Stimulated activated CD8-positive, alpha-beta memory T cell treated with anti-CD3 and anti-CD28 coated beads, Interleukin-7, amount 100 ng/mL, for 4 hours (primary cell): Measurements from ENCODE around the gene SPAG16.
"Not testable (repeated sequence)": the region's sequence is repeated elsewhere in the genome, so short reads cannot be mapped to it uniquely, and the experiment has no call there.

ENCODE experiments used
- DNase-seq, 2 donors: peaks; one replicate each; pipeline ENCODE4 v3.0.0-alpha.2; 2020; ENCODE audit warnings: low read depth in 2 of 2

SPAG16 gene

DNA sequence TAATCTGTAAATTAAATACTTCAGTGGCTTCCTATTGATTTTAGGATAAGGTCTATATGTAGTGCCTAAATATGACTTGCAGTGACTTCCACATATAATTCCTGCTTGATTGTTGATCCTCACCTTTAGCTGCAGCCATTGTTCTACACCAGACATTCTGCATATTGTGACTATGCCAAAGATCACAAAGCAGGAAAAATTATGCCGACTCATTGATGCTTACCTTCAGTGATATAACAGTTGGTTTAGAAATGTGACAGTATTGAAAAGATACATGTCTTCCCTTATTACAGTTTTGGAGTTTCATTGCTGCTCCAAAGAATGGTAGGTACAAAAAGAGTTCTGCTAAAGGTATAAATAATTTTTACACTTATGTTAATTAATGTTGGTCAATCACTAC is 12.3 kb upstream of the SPAG16 start:
- DNase-seq, result no peak

- DNase-seq, result no peak
Measured at GRCh38 chr2:213274143-213274542, 10.1 kb upstream of the SPAG16 start.

- DNase-seq, result no peak
Measured at GRCh38 chr2:213275265-213275664, 9.0 kb upstream of the SPAG16 start.

DNA sequence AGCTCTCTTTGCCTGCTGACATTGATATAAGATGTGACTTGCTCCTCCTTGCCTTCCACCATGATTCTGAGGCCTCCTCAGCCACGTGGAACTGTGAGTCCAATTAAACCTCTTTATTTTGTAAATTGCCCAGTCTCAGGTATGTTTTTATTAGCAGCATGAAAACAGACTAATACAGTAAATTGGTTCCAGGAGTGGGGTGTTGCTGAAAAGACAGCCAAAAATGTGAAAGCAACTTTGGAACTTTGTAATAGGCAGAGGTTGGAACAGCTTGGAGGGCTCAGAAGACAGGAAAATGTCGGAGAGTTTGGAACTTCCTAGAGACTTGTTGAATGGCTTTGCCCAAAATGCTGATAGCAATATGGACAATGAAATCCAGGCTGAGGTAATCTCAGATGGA is 7.1 kb upstream of the SPAG16 start:
- not testable (repeated sequence) for DNase-seq

GRCh38 chr2:213279116-213279620 is 5.1 kb upstream of the SPAG16 start:
- DNase-seq, result no peak

DNA sequence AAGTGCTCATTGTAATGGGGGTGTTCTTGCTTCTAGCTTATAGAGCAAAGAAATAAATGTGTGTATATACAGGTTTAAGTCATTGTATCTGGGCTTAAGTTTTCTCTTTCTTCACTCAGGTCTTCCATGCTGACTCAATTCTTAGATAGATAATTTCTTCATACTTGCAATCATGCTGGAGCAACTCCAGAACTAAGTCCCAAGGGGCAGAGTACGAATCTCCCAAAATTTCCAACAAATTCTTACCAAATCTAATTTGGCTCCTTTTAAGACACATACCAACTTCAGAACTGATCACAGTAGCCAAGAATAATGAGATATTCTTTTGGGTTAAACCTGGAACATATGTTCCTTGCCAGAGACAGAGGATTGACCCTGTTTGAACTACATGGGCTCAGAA is 4.3 kb upstream of the SPAG16 start:
- no peak for DNase-seq

GRCh38 chr2:213281156-213281555 is 3.1 kb upstream of the SPAG16 start:
- DNase-seq, result no peak

GRCh38 chr2:213285404-213285803 is 1.1 kb downstream of the SPAG16 start:
- DNase-seq, result no peak

DNA sequence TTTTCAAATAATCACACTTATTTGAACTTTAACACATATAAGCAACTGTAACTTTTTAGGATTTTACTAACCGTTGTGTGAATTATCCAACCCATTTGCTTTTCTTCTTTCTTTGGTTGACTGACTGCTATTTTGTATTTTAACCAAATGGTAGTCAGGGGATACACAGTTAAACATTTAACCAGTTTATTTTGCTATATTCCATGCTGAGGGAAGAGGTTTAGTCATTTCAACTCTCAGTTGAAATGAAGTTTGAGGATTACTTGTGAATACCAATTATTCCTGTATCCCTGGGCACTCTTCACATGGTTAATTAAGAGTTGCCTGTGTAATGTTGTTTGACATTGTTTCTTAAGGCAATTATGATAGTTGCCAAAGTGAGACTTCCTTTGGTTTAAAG is 1.9 kb downstream of the SPAG16 start:
- no peak for DNase-seq

- no peak for DNase-seq
Measured at GRCh38 chr2:213288913-213289700, 4.8 kb downstream of the SPAG16 start.

DNA sequence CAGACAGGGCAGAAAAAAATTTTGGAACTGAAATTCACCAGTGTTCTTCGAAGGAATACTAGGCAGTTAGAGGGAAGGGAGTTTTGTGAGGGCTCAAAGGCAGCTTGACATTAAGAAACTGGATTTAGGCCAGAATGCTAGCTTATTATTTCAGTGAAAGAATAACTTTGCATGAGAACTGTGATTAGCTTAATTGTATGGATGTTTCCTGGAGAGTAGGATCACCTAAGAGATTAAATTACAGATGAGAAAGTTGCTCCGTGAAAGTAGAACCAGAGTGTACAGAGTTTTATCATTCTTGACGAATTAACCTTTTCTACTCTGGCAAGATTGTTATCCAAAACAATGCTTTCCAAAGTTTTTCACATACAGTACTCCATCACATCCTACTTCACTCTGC is 6.2 kb downstream of the SPAG16 start:
- no peak for DNase-seq

DNA sequence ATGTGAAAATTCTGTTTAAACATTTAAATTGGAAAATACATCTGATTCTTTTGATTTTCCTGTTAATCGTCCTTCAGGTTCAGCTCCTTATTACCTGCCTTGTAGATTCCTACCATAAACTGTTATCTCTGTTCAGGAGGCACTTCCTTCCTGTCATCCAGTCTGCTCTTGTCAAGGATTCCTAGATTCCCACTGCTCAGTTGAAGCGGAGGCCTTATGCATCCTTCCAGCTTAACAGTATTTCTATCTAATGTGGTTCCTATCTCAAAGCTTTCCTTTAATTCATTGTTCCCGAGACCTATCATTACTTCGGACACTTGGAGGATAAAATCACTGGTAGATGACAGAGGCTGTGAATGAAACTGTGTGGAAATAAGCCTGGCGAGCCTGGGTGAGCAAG is 12.0 kb downstream of the SPAG16 start:
- no peak for DNase-seq

DNA sequence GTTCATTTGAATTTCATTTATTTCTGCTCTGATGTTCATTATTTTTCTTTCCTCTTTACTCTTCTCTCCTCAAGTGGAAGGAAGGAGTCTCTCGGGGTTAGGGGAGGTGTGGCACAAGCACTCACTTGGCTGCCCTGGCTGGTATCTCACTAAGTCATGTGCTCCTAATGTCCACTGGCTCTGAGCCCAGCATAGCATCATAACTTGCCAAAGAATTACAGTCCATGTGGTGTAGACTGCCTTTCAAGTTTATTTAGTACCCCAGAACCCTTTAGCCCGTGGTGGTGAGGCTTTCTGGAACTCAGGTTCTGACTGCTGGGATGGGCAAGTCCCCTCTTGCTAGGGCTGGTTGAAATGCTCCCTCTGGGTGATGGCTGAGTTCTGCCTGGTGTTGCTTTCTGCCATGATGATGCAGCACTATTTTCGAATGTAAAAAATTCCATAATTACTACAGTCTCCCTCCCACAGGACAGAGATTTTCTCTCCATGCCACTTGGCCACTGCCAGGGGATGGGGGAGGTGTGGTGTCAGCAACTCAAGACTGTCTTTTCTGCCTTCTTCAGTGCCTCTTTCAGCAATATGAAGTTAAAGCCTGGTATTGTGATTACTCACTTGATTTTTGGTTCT is 22.2 kb downstream of the SPAG16 start:
- DNase-seq, result no peak

DNA sequence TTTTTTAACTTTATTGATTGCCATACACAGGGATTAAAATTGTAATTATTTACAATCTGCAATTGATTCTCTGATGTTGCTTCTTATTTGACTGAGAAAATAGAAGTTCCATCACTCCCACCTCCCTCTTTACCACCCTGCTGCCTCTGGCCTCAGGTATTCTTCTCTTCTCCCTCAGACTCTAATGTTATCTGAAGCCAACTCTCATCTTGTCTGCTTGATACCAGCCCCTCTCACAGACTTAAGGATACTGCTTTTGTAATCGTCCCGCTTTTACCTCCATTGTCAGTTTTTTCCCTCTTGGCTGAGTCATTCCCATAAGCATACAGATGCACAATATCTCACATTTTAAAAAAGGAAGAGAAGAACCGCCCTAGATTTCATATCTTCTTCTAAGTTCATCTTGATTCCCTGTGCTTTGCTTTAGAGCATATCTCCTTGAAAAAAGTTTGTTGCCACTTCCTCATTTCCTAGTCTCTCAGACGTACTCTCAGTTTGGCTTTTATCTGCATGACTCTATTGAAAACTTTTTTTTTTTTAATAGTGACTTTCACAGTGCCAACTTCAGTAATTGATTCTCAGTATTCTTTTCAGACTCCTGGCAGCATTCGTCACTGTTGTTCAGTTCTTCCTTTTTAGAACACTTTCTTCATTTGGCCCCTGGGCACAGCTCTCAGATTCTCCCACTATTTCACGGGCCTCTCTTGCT is 31.1 kb downstream of the SPAG16 start:
- DNase-seq, result no peak

- no peak for DNase-seq
Measured at GRCh38 chr2:213316001-213316735, 31.9 kb downstream of the SPAG16 start.

DNA sequence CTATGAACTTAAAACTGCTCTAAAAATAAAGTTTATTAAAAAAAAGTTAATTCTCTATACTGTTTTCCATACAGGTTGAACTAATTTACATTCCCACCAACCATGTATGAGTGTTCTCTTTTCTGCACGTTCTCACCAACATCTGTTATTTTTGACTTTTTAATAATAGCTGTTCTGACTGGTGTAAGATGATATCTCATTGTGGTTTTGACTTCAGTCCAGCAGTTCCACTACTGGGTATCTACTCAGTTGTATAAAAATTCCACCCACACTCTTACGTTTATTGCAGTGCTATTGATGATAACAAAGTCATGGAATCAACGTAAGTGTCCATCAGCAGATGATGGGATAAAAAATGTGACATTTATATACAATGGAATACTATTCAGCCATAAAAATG is 33.7 kb downstream of the SPAG16 start:
- DNase-seq, result no peak

GRCh38 chr2:213320604-213321003 is 36.3 kb downstream of the SPAG16 start:
- no peak for DNase-seq

DNA sequence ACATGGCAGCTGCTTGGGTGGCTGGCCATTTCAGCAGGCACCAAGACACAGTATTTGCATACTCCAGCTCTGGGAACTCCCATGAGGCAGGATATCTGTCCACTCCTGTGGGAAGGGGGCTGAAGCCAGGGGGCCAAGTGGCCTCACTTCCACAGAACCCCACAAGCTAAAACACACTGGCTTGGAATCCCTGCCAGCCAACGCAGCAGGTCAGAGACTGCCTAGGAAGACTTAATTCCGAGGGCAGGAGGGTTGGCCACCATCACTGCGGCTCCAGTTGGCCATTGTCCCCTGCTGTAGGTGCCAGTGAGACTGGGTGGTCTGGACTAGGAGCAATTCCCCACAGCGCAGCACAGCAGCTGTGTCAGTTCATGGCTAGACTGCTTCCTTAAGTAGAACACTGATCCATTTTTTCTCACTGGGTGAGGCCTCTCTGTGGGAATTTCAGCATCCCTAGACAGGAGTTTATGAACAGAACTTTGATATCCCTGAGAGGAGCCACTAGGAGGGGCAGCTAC is 52.0 kb downstream of the SPAG16 start:
- DNase-seq, result no peak

- DNase-seq, result no peak
Measured at GRCh38 chr2:213353419-213353818, 69.2 kb downstream of the SPAG16 start.

GRCh38 chr2:213376644-213377043 is 92.4 kb downstream of the SPAG16 start:
- no peak for DNase-seq

DNA sequence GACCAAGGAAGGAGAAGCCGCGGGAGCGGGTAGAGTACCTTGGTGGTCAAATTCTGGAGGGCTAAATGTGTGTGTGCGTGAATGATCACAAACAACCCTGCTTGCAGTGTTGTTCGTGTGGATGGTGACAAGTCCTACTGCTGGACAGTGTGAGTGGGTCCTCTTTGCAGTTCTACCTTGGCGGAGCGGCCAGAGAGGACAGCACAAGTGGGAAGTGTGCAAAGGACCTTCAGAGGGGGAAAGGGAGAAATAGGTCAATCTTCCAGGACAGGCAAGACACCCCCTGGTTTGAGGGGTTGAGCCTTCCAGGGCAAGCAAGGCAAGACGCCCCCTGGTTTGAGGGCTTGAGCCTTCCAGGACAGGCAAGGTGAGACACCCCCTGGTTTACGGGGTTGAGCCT is 122.8 kb downstream of the SPAG16 start:
- not testable (repeated sequence) for DNase-seq
